ENCODE data around the gene COL4A4. TPM values are rescaled to one million over a fixed set of nuclear protein-coding genes. Genes with fewer than 3 reads are reported as not detected.

Gene COL4A4
- total RNA-seq, 2 donors from 2014 or later, result 0.08 to 0.26 TPM

GRCh38 chr2:227013330-227013729, 150.7 kb downstream of the COL4A4 start:
- H3K4me3 Mint-ChIP-seq, result no peak overlapping the region
- H3K27me3 Mint-ChIP-seq, result peaks cover 9% of the 10 kb centered on the region
- no peak overlapping the region for H3K27ac Mint-ChIP-seq
- no peaks in the 10 kb centered on the region for H3K9me3 Mint-ChIP-seq
- H3K36me3 Mint-ChIP-seq (ENCODE audit: low read depth), result no peaks in the 10 kb centered on the region
- no peaks in the 10 kb centered on the region for H3K4me1 Mint-ChIP-seq
- no peak for ATAC-seq (replicated peaks)

- Mint-ChIP-seq H3K4me1 (no peaks in the 10 kb centered on the region), H3K27ac (no peak overlapping the region), H3K9me3 (no peaks in the 10 kb centered on the region), H3K27me3 (peaks cover 5% of the 10 kb centered on the region), H3K4me3 (no peak overlapping the region), H3K36me3 (ENCODE audit: low read depth) (no peaks in the 10 kb centered on the region)
- ATAC-seq (replicated peaks), result no peak
Measured at GRCh38 chr2:227010433-227010832, 153.6 kb downstream of the COL4A4 start.

GRCh38 chr2:227007940-227008339, 156.1 kb downstream of the COL4A4 start:
- Mint-ChIP-seq H3K9me3 (no peaks in the 10 kb centered on the region), H3K36me3 (ENCODE audit: low read depth) (no peaks in the 10 kb centered on the region), H3K27ac (no peak overlapping the region), H3K4me3 (no peak overlapping the region), H3K27me3 (no peaks in the 10 kb centered on the region), H3K4me1 (no peaks in the 10 kb centered on the region)
- peak; percentile 9 for ATAC-seq (replicated peaks)

GRCh38 chr2:227007148-227007547, 156.9 kb downstream of the COL4A4 start:
- H3K4me1 Mint-ChIP-seq, result no peaks in the 10 kb centered on the region
- no peak for ATAC-seq (replicated peaks)

GRCh38 chr2:227006189-227006897, 157.7 kb downstream of the COL4A4 start:
- Mint-ChIP-seq H3K27me3 (no peaks in the 10 kb centered on the region), H3K4me1 (no peaks in the 10 kb centered on the region), H3K4me3 (no peak overlapping the region), H3K27ac (no peak overlapping the region), H3K36me3 (ENCODE audit: low read depth) (no peaks in the 10 kb centered on the region), H3K9me3 (no peaks in the 10 kb centered on the region)
- no peak for ATAC-seq (replicated peaks)

More at GRCh38 chr2:227007148-227007547, 156.9 kb downstream of the COL4A4 start:
- Mint-ChIP-seq H3K27ac (no peak overlapping the region), H3K9me3 (no peaks in the 10 kb centered on the region), H3K27me3 (no peaks in the 10 kb centered on the region), H3K36me3 (ENCODE audit: low read depth) (no peaks in the 10 kb centered on the region), H3K4me3 (no peak overlapping the region)

- Mint-ChIP-seq H3K9me3 (no peaks in the 10 kb centered on the region), H3K27me3 (no peaks in the 10 kb centered on the region), H3K4me1 (no peaks in the 10 kb centered on the region), H3K27ac (no peak overlapping the region), H3K36me3 (ENCODE audit: low read depth) (peaks cover 14% of the 10 kb centered on the region), H3K4me3 (no peak overlapping the region)
- no peak for ATAC-seq (replicated peaks)
Measured at GRCh38 chr2:227004482-227004881, 159.5 kb downstream of the COL4A4 start.

GRCh38 chr2:227000123-227000522, 163.9 kb downstream of the COL4A4 start:
- peaks cover 8% of the 10 kb centered on the region for H3K4me1 Mint-ChIP-seq
- no peaks in the 10 kb centered on the region for H3K9me3 Mint-ChIP-seq
- no peaks in the 10 kb centered on the region for H3K27me3 Mint-ChIP-seq
- no peak for ATAC-seq (replicated peaks)
- peaks cover 42% of the 10 kb centered on the region for H3K36me3 Mint-ChIP-seq (ENCODE audit: low read depth)
- H3K27ac Mint-ChIP-seq, result no peak overlapping the region
- H3K4me3 Mint-ChIP-seq, result no peak overlapping the region

GRCh38 chr2:226999661-227000060, 164.3 kb downstream of the COL4A4 start:
- ATAC-seq (replicated peaks), result no peak
- H3K9me3 Mint-ChIP-seq, result no peaks in the 10 kb centered on the region
- H3K4me3 Mint-ChIP-seq, result no peak overlapping the region
- H3K27ac Mint-ChIP-seq, result no peak overlapping the region
- no peaks in the 10 kb centered on the region for H3K27me3 Mint-ChIP-seq
- peaks cover 44% of the 10 kb centered on the region for H3K36me3 Mint-ChIP-seq (ENCODE audit: low read depth)
- peaks cover 11% of the 10 kb centered on the region for H3K4me1 Mint-ChIP-seq

- Mint-ChIP-seq H3K27ac (peak overlapping the region; percentile 34), H3K27me3 (no peaks in the 10 kb centered on the region), H3K9me3 (no peaks in the 10 kb centered on the region), H3K4me1 (peaks cover 18% of the 10 kb centered on the region), H3K4me3 (peak overlapping the region; percentile 7), H3K36me3 (ENCODE audit: low read depth) (peaks cover 44% of the 10 kb centered on the region)
- peak; percentile 100 for ATAC-seq (replicated peaks)
Measured at GRCh38 chr2:226995625-226996041, 168.4 kb downstream of the COL4A4 start.

GRCh38 chr2:226994775-226995174, 169.2 kb downstream of the COL4A4 start:
- Mint-ChIP-seq H3K36me3 (ENCODE audit: low read depth) (peaks cover 42% of the 10 kb centered on the region), H3K4me3 (peak overlapping the region; percentile 7), H3K27me3 (no peaks in the 10 kb centered on the region), H3K9me3 (no peaks in the 10 kb centered on the region), H3K4me1 (peaks cover 18% of the 10 kb centered on the region), H3K27ac (no peak overlapping the region)
- peak; percentile 10 for ATAC-seq (replicated peaks)

GRCh38 chr2:226993171-226993570, 170.8 kb downstream of the COL4A4 start:
- Mint-ChIP-seq H3K4me1 (peaks cover 18% of the 10 kb centered on the region), H3K27me3 (no peaks in the 10 kb centered on the region), H3K4me3 (no peak overlapping the region), H3K27ac (no peak overlapping the region), H3K36me3 (ENCODE audit: low read depth) (peaks cover 35% of the 10 kb centered on the region), H3K9me3 (no peaks in the 10 kb centered on the region)
- no peak for ATAC-seq (replicated peaks)

GRCh38 chr2:226991663-226992062, 172.3 kb downstream of the COL4A4 start:
- Mint-ChIP-seq H3K36me3 (ENCODE audit: low read depth) (peaks cover 35% of the 10 kb centered on the region), H3K27ac (no peak overlapping the region), H3K9me3 (no peaks in the 10 kb centered on the region), H3K4me1 (peaks cover 18% of the 10 kb centered on the region), H3K4me3 (no peak overlapping the region), H3K27me3 (no peaks in the 10 kb centered on the region)
- ATAC-seq (replicated peaks), result no peak

GRCh38 chr2:226985583-226985946, 178.4 kb downstream of the COL4A4 start:
- no peak for ATAC-seq (replicated peaks)
- peaks cover 10% of the 10 kb centered on the region for H3K4me1 Mint-ChIP-seq
- H3K36me3 Mint-ChIP-seq (ENCODE audit: low read depth), result peaks cover 15% of the 10 kb centered on the region
- peak overlapping the region; percentile 73 for H3K27ac Mint-ChIP-seq
- H3K9me3 Mint-ChIP-seq, result no peaks in the 10 kb centered on the region
- no peak overlapping the region for H3K4me3 Mint-ChIP-seq
- H3K27me3 Mint-ChIP-seq, result no peaks in the 10 kb centered on the region

- H3K27ac Mint-ChIP-seq, result peak overlapping the region; percentile 73
Measured at GRCh38 chr2:226984750-226985582, 179.0 kb downstream of the COL4A4 start.

More at GRCh38 chr2:226984750-226985582, 179.0 kb downstream of the COL4A4 start:
- no peaks in the 10 kb centered on the region for H3K27me3 Mint-ChIP-seq
- H3K4me3 Mint-ChIP-seq, result no peak overlapping the region
- no peaks in the 10 kb centered on the region for H3K9me3 Mint-ChIP-seq
- H3K36me3 Mint-ChIP-seq (ENCODE audit: low read depth), result peaks cover 9% of the 10 kb centered on the region
- peaks cover 10% of the 10 kb centered on the region for H3K4me1 Mint-ChIP-seq
- peak; percentile 90 for ATAC-seq (replicated peaks)

Data from activated T-helper 17 cell treated with anti-CD3 and anti-CD28 coated beads, Interleukin-2, amount 50 U/mL, for 72 hours (primary cell).